ENCODE data around the gene GNE. TPM values are rescaled to one million over a fixed set of nuclear protein-coding genes. Genes with fewer than 3 reads are reported as not detected.
A peak's percentile ranks its signal among the peaks of the same experiment; 100 is the strongest.
"Not testable (repeated sequence)": the region's sequence is repeated elsewhere in the genome, so short reads cannot be mapped to it uniquely, and the experiment has no call there.

Gene GNE
- total RNA-seq, 4 donors from 2014 or later, result 11.0 to 18.5 (median 13.9) TPM

DNA sequence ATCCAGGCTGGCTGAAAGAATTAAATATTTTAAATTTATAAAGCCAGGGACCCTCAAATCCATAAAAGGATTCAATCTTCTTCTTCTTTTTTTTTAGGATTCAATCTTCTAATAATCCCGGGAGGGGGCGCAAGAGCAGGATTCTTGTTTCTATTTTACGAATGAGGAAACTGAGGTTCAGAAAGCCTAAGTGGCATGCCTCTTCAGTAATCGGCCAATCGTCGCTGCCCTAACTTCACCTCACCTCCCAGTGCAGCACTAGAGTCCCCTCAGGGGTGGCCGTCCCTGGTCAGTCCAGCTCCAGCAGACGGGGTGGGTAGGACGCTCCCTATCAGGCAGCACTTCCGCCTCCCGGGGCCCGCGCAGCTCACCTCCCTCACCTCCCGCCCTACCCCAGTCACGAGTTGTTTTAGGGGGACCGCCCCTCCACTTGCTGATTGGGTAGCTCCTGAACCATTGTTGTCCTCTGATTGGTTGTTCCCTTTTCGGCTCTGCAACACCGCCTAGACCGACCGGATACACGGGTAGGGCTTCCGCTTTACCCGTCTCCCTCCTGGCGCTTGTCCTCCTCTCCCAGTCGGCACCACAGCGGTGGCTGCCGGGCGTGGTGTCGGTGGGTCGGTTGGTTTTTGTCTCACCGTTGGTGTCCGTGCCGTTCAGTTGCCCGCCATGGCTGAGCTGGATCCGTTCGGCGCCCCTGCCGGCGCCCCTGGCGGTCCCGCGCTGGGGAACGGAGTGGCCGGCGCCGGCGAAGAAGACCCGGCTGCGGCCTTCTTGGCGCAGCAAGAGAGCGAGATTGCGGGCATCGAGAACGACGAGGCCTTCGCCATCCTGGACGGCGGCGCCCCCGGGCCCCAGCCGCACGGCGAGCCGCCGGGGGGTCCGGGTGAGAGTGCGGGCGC is 67.6 kb downstream of the GNE start, which contains the start of gene CLTA:
Gene CLTA, plus strand, starts transcription at position 534 of the 902 bp plus-strand sequence. Its CDS starts 136 bp downstream, at position 670.
- no peaks in the 10 kb centered on the region for H3K9me3 ChIP-seq
- H3K36me3 ChIP-seq, result no peaks in the 10 kb centered on the region
- intact Hi-C loops (cut with DNase I; ENCODE audit: low total_unique reads), result loop anchor here (1.0 to 10.0 kb wide), 6 partner anchors 68 to 1203 kb away; partner anchors contain the start of genes CREB3, DNAJB5, GNE and RNF38
- peaks cover 31 to 36% of the 10 kb centered on the region in 2 donors for H3K4me1 ChIP-seq
- H3K4me3 ChIP-seq, result peak within 1 kb of the TSS; percentile 76 to 92 (median 84)
- peak; percentile 94 to 96 for TF ChIP-seq POLR2A (IDR thresholded peaks at IDR 0.05)
- TF ChIP-seq, protein P1, sequence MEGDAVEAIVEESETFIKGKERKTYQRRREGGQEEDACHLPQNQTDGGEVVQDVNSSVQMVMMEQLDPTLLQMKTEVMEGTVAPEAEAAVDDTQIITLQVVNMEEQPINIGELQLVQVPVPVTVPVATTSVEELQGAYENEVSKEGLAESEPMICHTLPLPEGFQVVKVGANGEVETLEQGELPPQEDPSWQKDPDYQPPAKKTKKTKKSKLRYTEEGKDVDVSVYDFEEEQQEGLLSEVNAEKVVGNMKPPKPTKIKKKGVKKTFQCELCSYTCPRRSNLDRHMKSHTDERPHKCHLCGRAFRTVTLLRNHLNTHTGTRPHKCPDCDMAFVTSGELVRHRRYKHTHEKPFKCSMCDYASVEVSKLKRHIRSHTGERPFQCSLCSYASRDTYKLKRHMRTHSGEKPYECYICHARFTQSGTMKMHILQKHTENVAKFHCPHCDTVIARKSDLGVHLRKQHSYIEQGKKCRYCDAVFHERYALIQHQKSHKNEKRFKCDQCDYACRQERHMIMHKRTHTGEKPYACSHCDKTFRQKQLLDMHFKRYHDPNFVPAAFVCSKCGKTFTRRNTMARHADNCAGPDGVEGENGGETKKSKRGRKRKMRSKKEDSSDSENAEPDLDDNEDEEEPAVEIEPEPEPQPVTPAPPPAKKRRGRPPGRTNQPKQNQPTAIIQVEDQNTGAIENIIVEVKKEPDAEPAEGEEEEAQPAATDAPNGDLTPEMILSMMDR (IDR thresholded peaks at IDR 0.05 in 4 of 5, conservative IDR thresholded peaks at IDR 0.05 in 1 of 5), result peak; percentile 36 to 58 (median 40)
- in situ Hi-C loops (cut with MboI; ENCODE audit: low sequenced_read_pairs in 4 of 4), result loop anchor here in 1 of 4 donors (10.0 kb wide), 1 partner anchor 64 kb away; the partner anchor contains the start of gene GNE
- ATAC-seq, result peak; percentile 98 to 100
- H3K27me3 ChIP-seq, result no peaks in the 10 kb centered on the region
- DNase-seq, result peak; percentile 98
- H3K27ac ChIP-seq, result peak within 1 kb of the TSS; percentile 89 to 97 (median 91)

DNA sequence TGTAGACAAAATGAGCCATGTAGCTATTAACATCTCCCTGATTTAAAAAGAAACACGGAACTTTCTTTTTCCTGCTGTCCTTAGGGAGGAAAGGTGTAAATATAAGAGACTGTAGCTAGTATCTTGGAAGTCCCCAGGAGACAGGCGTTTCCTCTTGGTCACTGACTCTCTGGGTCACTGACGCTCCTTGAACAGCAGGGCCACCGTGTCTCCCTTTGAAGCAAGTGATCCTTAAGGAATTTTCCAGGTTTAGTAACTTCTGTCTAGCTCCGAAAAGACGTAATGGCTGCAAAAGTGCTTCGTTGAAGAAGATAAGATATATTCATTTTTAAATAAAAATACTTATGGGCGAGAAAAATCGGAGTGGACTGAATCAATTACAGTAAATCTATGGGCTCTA is 68.3 kb downstream of the GNE start:
- no peak for TF ChIP-seq POLR2A (IDR thresholded peaks at IDR 0.05)
- TF ChIP-seq, protein P1 (IDR thresholded peaks at IDR 0.05 in 4 of 5, conservative IDR thresholded peaks at IDR 0.05 in 1 of 5), result no peak
- intact Hi-C loops (cut with DNase I; ENCODE audit: low total_unique reads), result loop anchor here (1.0 to 10.0 kb wide), 6 partner anchors 68 to 1203 kb away; partner anchors contain the start of genes CREB3, DNAJB5, GNE and RNF38
- no peak for DNase-seq
- Histone ChIP-seq H3K9me3 (no peaks in the 10 kb centered on the region), H3K27ac (peak overlapping the region; percentile 89 to 97 (median 91)), H3K4me1 (peaks cover 31 to 36% of the 10 kb centered on the region in 2 donors), H3K27me3 (no peaks in the 10 kb centered on the region), H3K4me3 (peak overlapping the region; percentile 59 to 92 (median 84)), H3K36me3 (no peaks in the 10 kb centered on the region)
- in situ Hi-C loops (cut with MboI; ENCODE audit: low sequenced_read_pairs in 4 of 4), result loop anchor here in 1 of 4 donors (10.0 kb wide), 1 partner anchor 65 kb away; the partner anchor contains the start of gene GNE
- ATAC-seq, result no peak

DNA sequence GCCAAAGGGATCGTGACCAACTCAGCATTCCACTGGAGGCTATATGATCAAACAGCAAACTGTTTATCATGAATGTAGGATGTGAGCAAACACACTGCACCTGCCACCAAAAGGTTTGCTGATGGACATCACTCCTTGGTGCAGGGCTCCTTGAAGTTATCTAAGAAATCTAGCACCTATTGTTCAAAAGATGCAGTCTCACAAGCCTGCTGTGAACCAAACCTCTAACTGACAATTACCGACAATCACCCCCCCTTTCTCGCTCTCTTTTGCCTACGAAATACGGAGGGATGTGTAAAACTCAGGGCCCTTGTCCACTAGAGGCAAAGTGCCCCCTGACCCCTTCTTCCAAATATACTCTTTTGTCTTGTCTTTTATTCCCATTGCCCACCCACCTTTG is 70.0 kb downstream of the GNE start:
- Histone ChIP-seq H3K4me3 (no peak overlapping the region), H3K27ac (no peak overlapping the region), H3K36me3 (no peaks in the 10 kb centered on the region), H3K9me3 (no peaks in the 10 kb centered on the region), H3K4me1 (peaks cover 18 to 20% of the 10 kb centered on the region in 2 donors), H3K27me3 (no peaks in the 10 kb centered on the region)
- intact Hi-C loops (cut with DNase I; ENCODE audit: low total_unique reads), result no loop called here
- DNase-seq, result no peak
- no peak for ATAC-seq
- no peak for TF ChIP-seq POLR2A (IDR thresholded peaks at IDR 0.05)
- TF ChIP-seq, protein P1 (IDR thresholded peaks at IDR 0.05 in 4 of 5, conservative IDR thresholded peaks at IDR 0.05 in 1 of 5), result no peak
- in situ Hi-C loops (cut with MboI; ENCODE audit: low sequenced_read_pairs in 4 of 4), result no loop called here

GRCh38 chr9:36187414-36187813 is 70.8 kb downstream of the GNE start:
- no peaks in the 10 kb centered on the region for H3K9me3 ChIP-seq
- TF ChIP-seq, protein P1 (IDR thresholded peaks at IDR 0.05 in 4 of 5, conservative IDR thresholded peaks at IDR 0.05 in 1 of 5), result no peak
- no peak for TF ChIP-seq POLR2A (IDR thresholded peaks at IDR 0.05)
- peaks cover 10 to 12% of the 10 kb centered on the region in 2 donors for H3K4me1 ChIP-seq
- in situ Hi-C loops (cut with MboI; ENCODE audit: low sequenced_read_pairs in 4 of 4) (no loop called here), intact Hi-C loops (cut with DNase I; ENCODE audit: low total_unique reads) (no loop called here)
- ATAC-seq (no peak), DNase-seq (no peak)
- H3K4me3 ChIP-seq, result no peak overlapping the region
- H3K27ac ChIP-seq, result no peak overlapping the region
- no peaks in the 10 kb centered on the region for H3K36me3 ChIP-seq
- H3K27me3 ChIP-seq, result no peaks in the 10 kb centered on the region

GRCh38 chr9:36180243-36180642 is 78.0 kb downstream of the GNE start:
- not testable (repeated sequence) for H3K9me3 ChIP-seq, H3K36me3 ChIP-seq, ATAC-seq

More at GRCh38 chr9:36180243-36180642, 78.0 kb downstream of the GNE start:
- H3K27ac ChIP-seq; intact Hi-C loops (cut with DNase I; ENCODE audit: low total_unique reads); H3K4me3 ChIP-seq; H3K4me1 ChIP-seq; in situ Hi-C loops (cut with MboI; ENCODE audit: low sequenced_read_pairs in 4 of 4); H3K27me3 ChIP-seq; DNase-seq: not testable (repeated sequence)
